Cardiac muscle cell (in vitro differentiated cells and primary cell): ENCODE measurements around the gene TRIM14. TPM values are rescaled to one million over a fixed set of nuclear protein-coding genes. Genes with fewer than 3 reads are reported as not detected.
"Not testable (repeated sequence)": the region's sequence is repeated elsewhere in the genome, so short reads cannot be mapped to it uniquely, and the experiment has no call there.

Source experiments
- DNase-seq, 2 donors: peaks; one replicate each; pipeline versions ENCODE4 v3.0.0 to v3.0.0-alpha.2; 2010 to 2017; ENCODE audit warnings: low read depth in 1 of 2, low spot score in 1 of 2
- H3K27ac ChIP-seq: fragments of 200-600 bp; sonication (generic); 2 replicates; pipeline ENCODE4 v1.5.1; 2016
- H3K27me3 ChIP-seq: fragments of 200-600 bp; sonication (generic); 2 replicates; pipeline ENCODE4 v1.6.0; 2016; ENCODE audit warnings: control low read depth
- H3K36me3 ChIP-seq: fragments of 200-600 bp; sonication (generic); 2 replicates; pipeline ENCODE4 v1.5.1; 2016; ENCODE audit warnings: control low read depth
- H3K4me1 ChIP-seq: fragments of 200-600 bp; sonication (generic); 2 replicates; pipeline ENCODE4 v1.8.1; 2017; ENCODE audit warnings: low read depth, mild to moderate bottlenecking, mixed run types
- H3K4me3 ChIP-seq: fragments of 200-600 bp; sonication (generic); 2 replicates; pipeline ENCODE4 v1.5.1; 2016; ENCODE audit warnings: mild to moderate bottlenecking
- H3K9me3 ChIP-seq: fragments of 200-600 bp; sonication (generic); 2 replicates; pipeline ENCODE4 v1.5.1; 2017; ENCODE audit warnings: low read depth, mild to moderate bottlenecking, control low read depth
- CTCF ChIP-seq: IDR thresholded peaks from 2 replicates; pipeline ENCODE4 v1.5.1; 2012; ENCODE audit warnings: low read depth, mild to moderate bottlenecking, low read length
- polyA plus RNA-seq: library from polyadenylated mRNA; unstranded; fragments of >200 nt; fragmentation: Nextera tagmentation; extraction: Ambion mirVana; gene quantifications from 2 replicates; pipeline ENCODE4 v1.2.1, GENCODE V29; 2016
- total RNA-seq: library from RNA; depleted of rRNA; stranded (reverse); fragments of >200 nt; gene quantifications from 2 replicates; pipeline ENCODE4 v1.2.3, GENCODE V29; 2016

TRIM14 gene
- total and polyA plus RNA-seq, 2 experiments from 2014 or later = 0.57 to 1.5 TPM

GRCh38 chr9:98132806-98133631 is 14.0 kb upstream of the TRIM14 start:
- DNase-seq = no peak
- Histone ChIP-seq H3K27ac (no peak overlapping the region), H3K36me3 (no peaks in the 10 kb centered on the region), H3K9me3 (no peaks in the 10 kb centered on the region), H3K4me3 (no peak overlapping the region), H3K4me1 (no peaks in the 10 kb centered on the region), H3K27me3 (no peaks in the 10 kb centered on the region)
- TF ChIP-seq CTCF = no peak

GRCh38 chr9:98132158-98132557 is 13.1 kb upstream of the TRIM14 start:
- Histone ChIP-seq H3K4me1 (no peaks in the 10 kb centered on the region), H3K27me3 (no peaks in the 10 kb centered on the region), H3K36me3 (no peaks in the 10 kb centered on the region), H3K4me3 (no peak overlapping the region), H3K27ac (no peak overlapping the region), H3K9me3 (no peaks in the 10 kb centered on the region)
- DNase-seq = no peak
- TF ChIP-seq CTCF = no peak

GRCh38 chr9:98130576-98131228 is 11.7 kb upstream of the TRIM14 start:
- TF ChIP-seq CTCF = no peak
- DNase-seq = no peak
- no peaks in the 10 kb centered on the region for H3K4me1 ChIP-seq
- no peaks in the 10 kb centered on the region for H3K27me3 ChIP-seq
- no peak overlapping the region for H3K27ac ChIP-seq
- no peaks in the 10 kb centered on the region for H3K36me3 ChIP-seq
- H3K9me3 ChIP-seq = no peaks in the 10 kb centered on the region
- H3K4me3 ChIP-seq = no peak overlapping the region

- H3K4me1 ChIP-seq, H3K9me3 ChIP-seq: not testable (repeated sequence)
Observed at GRCh38 chr9:98130060-98130459, 11.0 kb upstream of the TRIM14 start.

GRCh38 chr9:98129451-98129881 is 10.4 kb upstream of the TRIM14 start:
- H3K27ac ChIP-seq = no peak overlapping the region
- no peaks in the 10 kb centered on the region for H3K9me3 ChIP-seq
- no peak for DNase-seq
- no peak for TF ChIP-seq CTCF
- H3K27me3 ChIP-seq = no peaks in the 10 kb centered on the region
- no peaks in the 10 kb centered on the region for H3K4me1 ChIP-seq
- H3K36me3 ChIP-seq = no peaks in the 10 kb centered on the region
- H3K4me3 ChIP-seq = no peak overlapping the region

More at GRCh38 chr9:98130060-98130459, 11.0 kb upstream of the TRIM14 start:
- not testable (repeated sequence) for H3K36me3 ChIP-seq, H3K27ac ChIP-seq, DNase-seq, H3K27me3 ChIP-seq, H3K4me3 ChIP-seq

GRCh38 chr9:98128316-98128715 is 9.3 kb upstream of the TRIM14 start:
- H3K36me3 ChIP-seq = no peaks in the 10 kb centered on the region
- no peak for DNase-seq
- H3K4me3 ChIP-seq = no peak overlapping the region
- H3K4me1 ChIP-seq = no peaks in the 10 kb centered on the region
- no peaks in the 10 kb centered on the region for H3K9me3 ChIP-seq
- no peaks in the 10 kb centered on the region for H3K27me3 ChIP-seq
- TF ChIP-seq CTCF = no peak
- no peak overlapping the region for H3K27ac ChIP-seq
